ENCODE measurements around the gene TMEM174.

TMEM174 gene, protein sequence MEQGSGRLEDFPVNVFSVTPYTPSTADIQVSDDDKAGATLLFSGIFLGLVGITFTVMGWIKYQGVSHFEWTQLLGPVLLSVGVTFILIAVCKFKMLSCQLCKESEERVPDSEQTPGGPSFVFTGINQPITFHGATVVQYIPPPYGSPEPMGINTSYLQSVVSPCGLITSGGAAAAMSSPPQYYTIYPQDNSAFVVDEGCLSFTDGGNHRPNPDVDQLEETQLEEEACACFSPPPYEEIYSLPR

DNA sequence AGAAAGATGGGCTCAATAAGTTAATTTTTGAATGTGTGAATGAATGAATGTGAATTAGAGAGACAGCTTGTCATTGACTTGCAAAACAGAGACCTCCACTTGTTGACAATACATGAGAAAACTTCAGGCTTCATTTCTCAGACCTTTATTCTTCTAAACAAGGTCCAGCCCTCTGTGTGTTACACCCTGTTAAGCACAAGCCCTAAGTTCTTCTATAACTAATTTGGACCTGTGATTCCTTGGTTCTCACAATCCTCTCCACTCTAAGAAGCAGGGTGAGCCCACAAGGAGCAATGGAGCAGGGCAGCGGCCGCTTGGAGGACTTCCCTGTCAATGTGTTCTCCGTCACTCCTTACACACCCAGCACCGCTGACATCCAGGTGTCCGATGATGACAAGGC lies at the start of gene TMEM174:
TSS of gene TMEM174 (plus strand) at position 243 of the 400 bp plus-strand sequence. CDS start at position 294, 51 bp downstream.
- no peak for DNase-seq

- no peak for DNase-seq
Observed at GRCh38 chr5:73125289-73125688, 47.7 kb upstream of the TMEM174 start.

DNA sequence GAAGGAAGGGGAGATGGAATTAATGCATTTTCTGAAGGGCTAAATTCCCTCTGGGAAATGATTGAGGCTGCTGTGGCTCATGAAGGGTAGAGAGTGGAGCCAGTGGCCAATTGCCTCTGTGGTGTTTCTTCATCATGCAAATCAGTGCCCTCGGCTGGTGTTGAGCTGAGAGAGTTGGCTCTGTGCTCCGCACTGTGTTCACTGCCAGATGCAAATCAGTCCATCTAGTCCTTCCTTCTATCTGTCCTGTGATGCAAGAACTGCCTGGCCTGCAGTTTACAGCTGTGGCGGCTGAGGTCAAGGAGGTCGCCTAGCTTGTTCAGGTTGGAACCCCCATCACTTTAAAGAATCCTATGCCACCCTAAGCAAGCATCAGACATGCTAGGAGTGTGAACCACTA lies 46.6 kb upstream of the TMEM174 start:
- no peak for DNase-seq

- DNase-seq, result no peak
Observed at GRCh38 chr5:73126957-73127356, 46.0 kb upstream of the TMEM174 start.

DNA sequence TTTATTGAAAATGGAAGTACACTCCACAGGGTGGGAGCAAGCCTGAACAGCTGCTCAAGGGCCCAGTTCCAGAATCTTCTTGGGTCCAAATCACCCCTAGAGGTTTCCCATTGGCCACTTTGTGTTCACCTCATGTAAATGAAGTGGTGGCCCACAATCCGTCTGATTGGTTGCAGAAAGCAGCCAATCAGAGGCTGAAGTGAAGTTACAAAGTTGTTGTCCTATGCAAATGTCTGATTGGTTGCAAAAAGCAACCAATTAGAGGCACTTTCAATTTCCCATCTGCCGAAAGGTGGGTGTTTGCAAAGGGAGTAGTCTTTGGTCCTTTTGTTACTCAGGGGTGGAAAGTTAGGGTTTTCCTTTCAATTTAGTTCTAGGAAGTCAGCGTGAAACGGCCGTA lies 43.9 kb upstream of the TMEM174 start:
- DNase-seq, result no peak

GRCh38 chr5:73130811-73131210 lies 42.2 kb upstream of the TMEM174 start:
- no peak for DNase-seq

- no peak for DNase-seq
Observed at GRCh38 chr5:73131711-73132425, 41.1 kb upstream of the TMEM174 start.

- DNase-seq, result no peak
Observed at GRCh38 chr5:73132759-73133158, 40.2 kb upstream of the TMEM174 start.

DNA sequence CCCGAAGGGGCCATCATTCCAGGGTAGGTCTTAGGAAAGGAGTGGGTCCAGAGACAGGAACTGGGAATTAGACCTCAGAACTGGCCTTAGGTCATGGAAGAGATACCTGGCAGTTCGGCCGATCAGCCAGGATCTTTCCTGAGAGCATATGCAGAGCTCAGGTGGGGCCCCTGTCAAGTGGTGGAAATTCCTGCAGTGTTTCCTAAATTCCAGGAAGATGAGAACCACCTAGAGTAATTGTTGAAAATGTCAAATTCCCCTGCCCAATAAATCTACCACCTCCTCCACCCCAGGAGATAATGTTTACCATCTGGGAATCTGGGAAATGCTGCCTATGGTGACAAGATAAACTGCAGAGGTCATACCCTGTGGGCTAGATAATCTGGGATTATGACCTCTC lies 38.0 kb upstream of the TMEM174 start:
- DNase-seq, result no peak

DNA sequence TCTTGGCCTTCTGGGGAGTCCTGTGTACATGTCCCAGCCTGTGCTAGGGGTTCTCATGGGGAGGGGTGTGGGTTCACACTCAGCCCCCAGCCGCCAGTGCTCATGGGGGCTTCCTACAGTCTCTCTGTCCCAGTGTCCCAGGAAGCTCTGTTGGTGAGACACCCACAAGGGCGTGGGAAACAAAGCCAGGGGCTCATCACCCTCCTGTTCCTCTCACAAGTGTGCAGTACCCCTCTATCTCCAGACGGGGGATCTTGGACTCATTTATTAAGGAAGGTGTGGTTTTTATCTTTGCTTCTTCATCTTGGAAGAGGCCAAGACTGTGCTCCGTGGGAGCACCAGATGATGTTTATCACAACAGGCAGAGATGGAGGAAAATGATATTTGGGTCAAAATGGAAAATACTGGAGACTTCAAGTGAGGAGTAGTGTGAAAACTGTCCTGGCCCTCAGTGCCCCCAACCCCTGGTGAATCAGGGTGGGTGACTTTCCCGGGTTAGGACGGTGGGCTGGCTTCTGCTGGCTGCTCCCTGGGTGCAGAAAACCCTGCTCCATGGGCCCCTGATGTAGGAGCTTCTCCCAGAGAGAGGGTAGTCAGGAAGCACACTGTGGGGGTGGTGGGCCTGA lies 37.5 kb upstream of the TMEM174 start:
- DNase-seq, result no peak

DNA sequence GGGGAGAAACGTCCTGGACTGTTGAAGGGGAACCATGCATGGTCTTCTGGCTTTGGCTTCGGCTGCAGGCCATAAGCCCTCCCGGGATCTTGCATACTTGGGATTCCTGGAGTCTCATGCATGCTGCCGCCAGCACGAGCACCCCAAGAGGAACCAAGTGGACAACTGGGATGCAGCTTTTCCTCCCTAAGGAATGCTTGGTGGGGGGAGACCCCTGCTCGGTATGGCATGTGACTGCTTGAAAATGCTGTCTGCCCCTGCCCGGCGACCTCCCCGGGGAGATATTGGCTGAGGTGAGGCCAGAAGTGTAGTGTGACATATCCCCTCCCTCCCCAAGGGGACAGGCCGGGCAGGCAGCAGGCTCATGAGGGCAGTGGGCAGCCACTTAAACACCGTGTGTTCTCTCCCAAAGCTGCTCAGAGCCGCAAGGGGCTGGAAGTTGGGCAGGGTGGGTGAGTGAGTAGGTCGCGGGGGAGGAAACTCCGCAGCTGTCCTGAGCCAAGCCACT lies 36.9 kb upstream of the TMEM174 start:
- no peak for DNase-seq

DNA sequence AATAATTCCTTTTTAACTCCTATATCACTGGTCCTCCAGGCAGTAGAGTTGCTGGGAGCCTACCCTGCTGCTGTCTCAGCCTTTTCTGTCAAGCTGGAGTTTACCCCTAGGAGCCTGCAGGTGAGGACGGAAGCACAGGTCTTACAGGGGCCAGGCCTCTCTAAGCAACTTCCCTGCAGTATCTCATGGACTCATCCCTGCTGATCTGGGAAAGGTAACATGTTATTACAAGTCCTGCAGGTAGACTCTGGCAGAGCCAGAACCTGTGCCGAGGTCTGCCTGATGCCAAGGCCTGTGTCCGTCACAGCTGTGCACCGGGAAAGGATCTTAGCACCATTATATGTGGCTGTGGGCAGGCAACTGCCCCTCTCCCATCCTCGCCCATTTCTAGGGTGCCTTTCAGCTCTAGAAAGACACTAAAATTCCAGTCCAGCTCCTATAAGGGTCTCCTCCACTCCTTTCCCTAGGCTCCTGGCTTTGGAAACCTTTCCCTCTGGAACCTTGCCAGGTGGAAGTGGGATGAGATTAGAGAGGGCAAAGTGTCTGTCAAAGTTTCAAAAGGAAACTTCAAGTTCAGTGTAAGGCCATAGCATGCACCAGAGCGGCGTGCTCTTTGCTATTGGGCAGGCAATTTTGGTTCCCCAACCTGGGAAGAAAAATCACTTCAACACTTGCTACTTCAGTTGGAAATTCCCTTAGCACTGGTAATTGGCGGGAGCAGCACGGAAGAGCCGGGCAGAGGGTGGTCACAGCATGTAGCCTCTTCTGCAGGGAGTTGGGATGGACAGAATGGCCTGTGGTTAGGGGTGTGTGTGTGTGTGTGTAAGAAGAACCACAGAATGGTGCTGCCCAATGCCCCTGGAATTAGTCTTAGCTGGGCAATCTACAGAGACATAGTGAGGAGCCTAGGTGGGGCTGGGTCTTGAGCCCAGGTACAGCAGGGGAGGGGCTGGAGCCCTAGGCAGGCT lies 35.1 kb upstream of the TMEM174 start:
- no peak for DNase-seq

DNA sequence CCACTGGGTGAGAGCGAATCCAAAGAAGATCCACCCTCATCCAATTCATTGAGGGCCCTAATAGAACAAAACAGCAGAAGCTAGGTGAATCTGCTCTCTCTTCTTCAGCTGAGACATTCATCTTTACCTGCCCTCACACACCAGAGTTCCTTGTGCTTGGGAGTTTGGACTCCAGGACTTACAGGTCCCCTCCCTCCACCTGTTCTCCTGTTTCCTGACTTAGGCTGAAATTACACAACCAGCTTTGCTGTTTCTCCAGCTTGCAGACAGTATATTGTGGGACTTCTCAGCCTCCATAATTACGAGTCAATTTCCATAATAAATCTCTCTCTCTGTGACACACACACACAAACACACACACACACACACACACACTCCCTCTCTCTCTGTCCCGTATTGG lies 33.5 kb upstream of the TMEM174 start:
- DNase-seq, result no peak

- DNase-seq, result no peak
Observed at GRCh38 chr5:73140801-73141200, 32.2 kb upstream of the TMEM174 start.

DNA sequence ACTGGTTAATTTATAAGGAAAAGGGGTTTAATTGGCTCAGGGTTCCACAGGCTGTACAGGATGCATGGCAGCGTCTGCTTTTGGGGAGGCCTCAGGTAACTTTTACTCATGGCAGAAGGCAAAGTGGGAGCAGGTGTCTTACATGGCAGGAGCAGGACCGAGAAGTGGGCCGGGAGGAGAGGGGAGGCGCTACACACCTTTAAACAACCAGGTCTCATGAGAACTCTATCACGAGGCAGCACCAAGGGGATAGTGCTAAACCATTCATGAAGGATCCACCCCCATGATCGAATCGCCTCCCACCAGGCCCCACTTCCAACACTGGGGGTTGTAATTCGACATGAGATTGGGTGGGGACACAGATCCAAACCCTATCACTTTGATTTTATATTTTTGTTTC lies 31.0 kb upstream of the TMEM174 start:
- no peak for DNase-seq

GRCh38 chr5:73143716-73144115 lies 29.3 kb upstream of the TMEM174 start:
- no peak for DNase-seq

DNA sequence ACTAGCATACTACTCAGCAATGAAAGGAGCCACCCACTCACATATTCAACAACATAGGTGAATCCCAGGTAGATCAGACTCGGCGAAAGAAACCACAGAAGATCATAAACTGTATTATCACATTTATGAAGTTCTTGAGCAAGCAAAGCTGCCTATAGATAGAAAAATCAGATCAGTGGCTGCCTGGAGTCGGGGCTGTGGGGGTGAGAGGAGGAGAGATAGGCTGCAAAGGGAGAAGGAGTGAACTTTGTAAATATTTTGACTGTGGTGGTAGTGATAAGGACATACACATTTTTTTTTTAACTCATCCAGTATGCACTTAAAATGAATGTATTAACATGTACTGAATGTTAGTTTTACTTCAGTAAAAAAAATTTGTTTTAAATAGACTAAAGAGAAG lies 23.5 kb upstream of the TMEM174 start:
- no peak for DNase-seq

DNA sequence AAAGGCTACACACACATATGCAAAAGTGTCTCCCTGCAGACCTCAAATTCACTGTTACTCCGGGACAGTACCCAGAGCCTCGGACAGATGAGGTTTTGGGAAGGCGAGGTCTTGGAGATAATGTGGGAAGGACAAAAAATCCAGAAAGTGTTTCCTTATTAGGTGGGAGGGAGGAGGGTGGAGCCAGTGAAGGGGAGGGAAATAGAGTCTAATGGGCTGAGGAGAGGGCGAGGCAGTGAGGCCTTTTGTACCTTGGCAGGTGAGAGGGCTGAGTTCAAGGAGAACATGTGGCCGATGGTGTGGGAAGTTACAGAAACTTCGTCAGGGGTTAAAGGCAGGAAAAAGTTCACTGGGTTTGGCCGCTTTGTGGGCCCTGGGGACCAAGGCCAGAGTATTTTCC lies 22.1 kb upstream of the TMEM174 start:
- no peak for DNase-seq

- no peak for DNase-seq
Observed at GRCh38 chr5:73151766-73152410, 21.1 kb upstream of the TMEM174 start.

GRCh38 chr5:73152411-73153388 lies 20.3 kb upstream of the TMEM174 start:
- DNase-seq, result no peak

DNA sequence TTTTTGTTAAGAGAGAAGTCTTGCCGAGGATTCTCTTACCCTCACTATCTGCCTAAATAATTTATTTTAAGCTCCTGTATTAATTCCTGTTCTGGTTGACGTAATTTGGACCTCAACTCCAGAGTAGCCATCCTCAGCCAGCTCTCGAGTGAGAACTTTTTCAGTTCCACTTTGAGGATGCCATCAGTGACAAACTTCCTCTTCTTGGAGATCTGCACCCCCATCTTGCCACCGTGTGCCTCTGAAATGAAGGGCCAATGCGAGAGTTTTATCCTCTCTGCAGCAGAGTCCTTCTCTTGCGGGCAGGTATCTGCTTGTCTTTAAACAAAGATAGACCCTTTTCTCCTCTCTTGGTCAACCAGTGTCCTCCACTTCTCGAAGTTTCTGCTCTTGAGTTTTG lies 19.5 kb upstream of the TMEM174 start:
- DNase-seq, result no peak

Data from NCI-H524 treated with DMSO at 0.1 percent for 48 hours (cell line).